Uterus (tissue), 4 donors: ENCODE results near the gene TXLNA. TPM values are rescaled to one million over a fixed set of nuclear protein-coding genes. Genes with fewer than 3 reads are reported as not detected.

Experiments used
- DNase-seq, 2 donors: peaks; one replicate each; pipeline ENCODE4 v3.0.0-alpha.2; 2019 to 2020
- H3K27ac ChIP-seq, 2 donors: fragments of 200-600 bp; sonication (generic); 1 replicate in 1 of 2; 2 replicates in 1 of 2; pipeline ENCODE4 v1.5.1; 2016 to 2018
- H3K27me3 ChIP-seq, 2 donors: fragments of 200-600 bp; sonication (generic); one replicate each; pipeline ENCODE4 v1.5.1; 2018 to 2019; ENCODE audit warnings: control low read depth in 1 of 2
- H3K36me3 ChIP-seq, 2 donors: fragments of 200-600 bp; sonication (generic); one replicate each; pipeline ENCODE4 v1.5.1; 2019; ENCODE audit warnings: control low read depth in 1 of 2
- H3K4me1 ChIP-seq, 2 donors: fragments of 200-600 bp; sonication (generic); one replicate each; pipeline ENCODE4 v1.5.1; 2018 to 2019; ENCODE audit warnings: control low read depth in 1 of 2
- H3K4me3 ChIP-seq, 2 donors: fragments of 200-600 bp; sonication (generic); 1 replicate in 1 of 2; 2 replicates in 1 of 2; pipeline ENCODE4 v1.5.1; 2018 to 2019; ENCODE audit warnings: mild to moderate bottlenecking in 1 of 2
- H3K9me3 ChIP-seq, 2 donors: fragments of 200-600 bp; sonication (generic); one replicate each; pipeline ENCODE4 v1.5.1; 2019; ENCODE audit warnings: control low read depth in 1 of 2
- POLR2A ChIP-seq, 2 donors: fragments of 450-650 bp; IDR thresholded peaks; one replicate each; pipeline ENCODE4 v1.6.1; 2016; ENCODE audit warnings: antibody characterized with exemption in 2 of 2, mild to moderate bottlenecking in 1 of 2, moderate library complexity in 1 of 2
- intact Hi-C: fragments of 100-400 bp; cut with DNase I; formaldehyde crosslinking; loops from one replicate; pipeline ENCODE4 v1.15.1; 2023; ENCODE audit warnings: low total_unique reads
- total RNA-seq, 4 donors: library from RNA; depleted of rRNA in 3 of 4; stranded (reverse); fragments of >200 nt in 3 of 4; gene quantifications; one replicate each; pipeline versions ENCODE4 v1.1.0 to v1.2.4, GENCODE V29; 2014 to 2023
- TF ChIP-seq, protein P1 (sequence below), 4 experiments: fragments of 200-600 bp in 2 of 4; fragments of 450-650 bp in 2 of 4; sonication (generic) in 2 of 4; IDR thresholded peaks; one replicate each; pipeline ENCODE4 v1.5.1; 2016 to 2019; ENCODE audit warnings: antibody characterized with exemption in 4 of 4, mild to moderate bottlenecking in 2 of 4, moderate library complexity in 1 of 4
- donor health status: DM: yes; HTN: yes; CAD: no.

The TXLNA gene
- total RNA-seq, 4 donors from 2014 or later = 14.1 to 60.1 (median 40.4) TPM

DNA sequence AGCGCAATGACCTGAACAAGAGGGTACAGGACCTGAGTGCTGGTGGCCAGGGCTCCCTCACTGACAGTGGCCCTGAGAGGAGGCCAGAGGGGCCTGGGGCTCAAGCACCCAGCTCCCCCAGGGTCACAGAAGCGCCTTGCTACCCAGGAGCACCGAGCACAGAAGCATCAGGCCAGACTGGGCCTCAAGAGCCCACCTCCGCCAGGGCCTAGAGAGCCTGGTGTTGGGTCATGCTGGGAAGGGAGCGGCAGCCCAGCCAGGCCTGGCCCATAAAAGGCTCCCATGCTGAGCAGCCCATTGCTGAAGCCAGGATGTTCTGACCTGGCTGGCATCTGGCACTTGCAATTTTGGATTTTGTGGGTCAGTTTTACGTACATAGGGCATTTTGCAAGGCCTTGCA is 15.5 kb downstream of the TXLNA start:
- no peak for DNase-seq
- intact Hi-C loops = no loop called here
- no peaks in the 10 kb centered on the region for H3K27me3 ChIP-seq
- H3K27ac ChIP-seq = no peak overlapping the region
- peaks cover 0 to 7% of the 10 kb centered on the region in 2 donors for H3K4me1 ChIP-seq
- no peaks in the 10 kb centered on the region for H3K36me3 ChIP-seq
- TF ChIP-seq POLR2A (IDR thresholded peaks at IDR 0.05) = no peak
- TF ChIP-seq, protein P1, sequence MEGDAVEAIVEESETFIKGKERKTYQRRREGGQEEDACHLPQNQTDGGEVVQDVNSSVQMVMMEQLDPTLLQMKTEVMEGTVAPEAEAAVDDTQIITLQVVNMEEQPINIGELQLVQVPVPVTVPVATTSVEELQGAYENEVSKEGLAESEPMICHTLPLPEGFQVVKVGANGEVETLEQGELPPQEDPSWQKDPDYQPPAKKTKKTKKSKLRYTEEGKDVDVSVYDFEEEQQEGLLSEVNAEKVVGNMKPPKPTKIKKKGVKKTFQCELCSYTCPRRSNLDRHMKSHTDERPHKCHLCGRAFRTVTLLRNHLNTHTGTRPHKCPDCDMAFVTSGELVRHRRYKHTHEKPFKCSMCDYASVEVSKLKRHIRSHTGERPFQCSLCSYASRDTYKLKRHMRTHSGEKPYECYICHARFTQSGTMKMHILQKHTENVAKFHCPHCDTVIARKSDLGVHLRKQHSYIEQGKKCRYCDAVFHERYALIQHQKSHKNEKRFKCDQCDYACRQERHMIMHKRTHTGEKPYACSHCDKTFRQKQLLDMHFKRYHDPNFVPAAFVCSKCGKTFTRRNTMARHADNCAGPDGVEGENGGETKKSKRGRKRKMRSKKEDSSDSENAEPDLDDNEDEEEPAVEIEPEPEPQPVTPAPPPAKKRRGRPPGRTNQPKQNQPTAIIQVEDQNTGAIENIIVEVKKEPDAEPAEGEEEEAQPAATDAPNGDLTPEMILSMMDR (IDR thresholded peaks at IDR 0.05) = no peak
- no peaks in the 10 kb centered on the region for H3K9me3 ChIP-seq
- H3K4me3 ChIP-seq = no peak overlapping the region

GRCh38 chr1:32195531-32195930 is 16.1 kb downstream of the TXLNA start:
- intact Hi-C loops = no loop called here
- H3K4me1 ChIP-seq = peaks cover 0 to 7% of the 10 kb centered on the region in 2 donors
- DNase-seq = no peak
- no peaks in the 10 kb centered on the region for H3K36me3 ChIP-seq
- H3K27me3 ChIP-seq = no peaks in the 10 kb centered on the region
- H3K9me3 ChIP-seq = no peaks in the 10 kb centered on the region
- no peak overlapping the region for H3K27ac ChIP-seq
- no peak overlapping the region for H3K4me3 ChIP-seq
- TF ChIP-seq, protein P1 (IDR thresholded peaks at IDR 0.05) = no peak
- TF ChIP-seq POLR2A (IDR thresholded peaks at IDR 0.05) = no peak

- no peak for DNase-seq
- peaks cover 0 to 7% of the 10 kb centered on the region in 2 donors for H3K4me1 ChIP-seq
- intact Hi-C loops = no loop called here
- TF ChIP-seq, protein P1 (IDR thresholded peaks at IDR 0.05) = no peak
- no peak for TF ChIP-seq POLR2A (IDR thresholded peaks at IDR 0.05)
- H3K27ac ChIP-seq = no peak overlapping the region
- no peaks in the 10 kb centered on the region for H3K9me3 ChIP-seq
- H3K36me3 ChIP-seq = no peaks in the 10 kb centered on the region
- H3K4me3 ChIP-seq = no peak overlapping the region
- H3K27me3 ChIP-seq = no peaks in the 10 kb centered on the region
These were observed 16.7 kb downstream of the TXLNA start for GRCh38 chr1:32195972-32196823.

GRCh38 chr1:32197074-32197473 is 17.6 kb downstream of the TXLNA start:
- no peak for DNase-seq
- Histone ChIP-seq H3K4me1 (peaks cover 0 to 14% of the 10 kb centered on the region in 2 donors), H3K9me3 (no peaks in the 10 kb centered on the region), H3K27me3 (no peaks in the 10 kb centered on the region), H3K4me3 (no peak overlapping the region), H3K36me3 (no peaks in the 10 kb centered on the region), H3K27ac (no peak overlapping the region)
- TF ChIP-seq, protein P1 (IDR thresholded peaks at IDR 0.05) = no peak
- intact Hi-C loops = no loop called here

DNA sequence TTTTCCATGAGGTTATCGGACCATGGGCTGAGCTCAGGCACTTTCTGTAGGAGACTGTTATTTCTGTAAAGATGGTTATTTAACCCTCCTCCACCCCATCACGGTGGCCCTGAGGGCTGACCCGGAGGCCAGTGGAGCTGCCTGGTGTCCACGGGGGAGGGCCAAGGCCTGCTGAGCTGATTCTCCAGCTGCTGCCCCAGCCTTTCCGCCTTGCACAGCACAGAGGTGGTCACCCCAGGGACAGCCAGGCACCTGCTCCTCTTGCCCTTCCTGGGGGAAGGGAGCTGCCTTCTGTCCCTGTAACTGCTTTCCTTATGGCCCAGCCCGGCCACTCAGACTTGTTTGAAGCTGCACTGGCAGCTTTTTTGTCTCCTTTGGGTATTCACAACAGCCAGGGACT is 18.4 kb downstream of the TXLNA start:
- TF ChIP-seq, protein P1 (IDR thresholded peaks at IDR 0.05) = no peak
- no peak for TF ChIP-seq POLR2A (IDR thresholded peaks at IDR 0.05)
- H3K27me3 ChIP-seq = no peaks in the 10 kb centered on the region
- no peak overlapping the region for H3K27ac ChIP-seq
- H3K9me3 ChIP-seq = no peaks in the 10 kb centered on the region
- no peaks in the 10 kb centered on the region for H3K36me3 ChIP-seq
- H3K4me3 ChIP-seq = no peak overlapping the region
- H3K4me1 ChIP-seq = peaks cover 0 to 14% of the 10 kb centered on the region in 2 donors
- no peak for DNase-seq
- intact Hi-C loops = no loop called here
